NT2/D1 (cell line): ENCODE results near the gene ZNF346.

ENCODE experiments used
- DNase-seq: peaks from one replicate; pipeline ENCODE4 v3.0.0-alpha.2; 2011; ENCODE audit warnings: low read depth, low spot score
- H3K27me3 ChIP-seq: 2 replicates; pipeline ENCODE4 v1.6.0; 2011; ENCODE audit warnings: mild to moderate bottlenecking; ENCODE audit not compliant: insufficient read length, insufficient read depth
- H3K36me3 ChIP-seq: 2 replicates; pipeline ENCODE4 v1.6.1; 2011; ENCODE audit warnings: mild to moderate bottlenecking, low read length, mixed read lengths; ENCODE audit not compliant: insufficient read depth, insufficient read length
- H3K4me1 ChIP-seq: 2 replicates; pipeline ENCODE4 v1.5.1; 2011; ENCODE audit not compliant: insufficient read depth, insufficient read length
- H3K4me3 ChIP-seq: 2 replicates; pipeline ENCODE4 v1.5.1; 2011; ENCODE audit warnings: low read depth; ENCODE audit not compliant: insufficient read length
- H3K9ac ChIP-seq: 2 replicates; pipeline ENCODE4 v1.6.0; 2011; ENCODE audit warnings: low read depth; ENCODE audit not compliant: insufficient read length
- H3K9me3 ChIP-seq: 2 replicates; pipeline ENCODE4 v1.5.1; 2011; ENCODE audit warnings: mild to moderate bottlenecking, low read length; ENCODE audit not compliant: insufficient read depth
- SUZ12 ChIP-seq: IDR thresholded peaks from 2 replicates; pipeline ENCODE4 v1.6.1; 2011; ENCODE audit not compliant: insufficient read length, insufficient read depth; ENCODE audit errors: extremely low read depth
- YY1 ChIP-seq: IDR thresholded peaks from 2 replicates; pipeline ENCODE4 v1.6.1; 2011; ENCODE audit not compliant: insufficient read length, insufficient read depth
- ZNF274 ChIP-seq: IDR thresholded peaks from 2 replicates; pipeline ENCODE4 v1.6.1; 2011; ENCODE audit warnings: mild to moderate bottlenecking, low read depth, low read length

Gene ZNF346

DNA sequence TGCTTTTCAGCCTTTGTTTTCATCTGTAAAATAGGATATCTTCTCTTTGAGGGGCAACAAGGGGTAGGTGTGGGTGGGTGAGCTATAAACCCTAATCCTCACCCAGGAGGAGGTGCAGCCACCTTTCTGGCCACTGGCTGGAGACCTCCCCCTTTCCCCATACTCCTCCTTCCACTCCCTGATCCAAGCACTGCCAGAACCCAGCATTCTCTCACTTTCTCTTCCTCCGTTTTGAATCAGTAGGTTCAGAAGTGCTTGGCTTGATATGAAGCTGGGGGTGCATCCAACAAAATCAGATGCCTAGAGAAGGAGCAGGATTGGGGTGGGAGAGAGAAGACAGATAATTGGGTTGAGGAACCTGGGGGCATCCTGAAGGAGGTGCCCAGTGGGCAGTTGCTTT lies 104.3 kb downstream of the ZNF346 start:
- Histone ChIP-seq H3K9me3 (no peaks in the 10 kb centered on the region), H3K4me3 (no peak overlapping the region), H3K36me3 (no peaks in the 10 kb centered on the region), H3K4me1 (peaks cover 17% of the 10 kb centered on the region), H3K9ac (no peak overlapping the region), H3K27me3 (no peaks in the 10 kb centered on the region)
- DNase-seq: no peak
- TF ChIP-seq ZNF274 (no peak), YY1 (no peak), SUZ12 (no peak)

GRCh38 chr5:177128551-177128981 lies 106.1 kb downstream of the ZNF346 start:
- no peaks in the 10 kb centered on the region for H3K27me3 ChIP-seq

GRCh38 chr5:177130211-177131018 lies 107.9 kb downstream of the ZNF346 start:
- TF ChIP-seq YY1: no peak
- TF ChIP-seq ZNF274: no peak
- no peak for TF ChIP-seq SUZ12

More at GRCh38 chr5:177128551-177128981, 106.1 kb downstream of the ZNF346 start:
- H3K4me1 ChIP-seq: peaks cover 17% of the 10 kb centered on the region
- H3K4me3 ChIP-seq: no peak overlapping the region
- H3K9ac ChIP-seq: no peak overlapping the region
- TF ChIP-seq ZNF274: no peak
- TF ChIP-seq YY1: no peak
- no peak for TF ChIP-seq SUZ12
- H3K9me3 ChIP-seq: no peaks in the 10 kb centered on the region
- no peak for DNase-seq
- no peaks in the 10 kb centered on the region for H3K36me3 ChIP-seq

More at GRCh38 chr5:177130211-177131018, 107.9 kb downstream of the ZNF346 start:
- no peak overlapping the region for H3K4me3 ChIP-seq
- H3K36me3 ChIP-seq: peaks cover 7% of the 10 kb centered on the region
- H3K9me3 ChIP-seq: no peaks in the 10 kb centered on the region
- no peak for DNase-seq
- H3K9ac ChIP-seq: no peak overlapping the region
- no peaks in the 10 kb centered on the region for H3K27me3 ChIP-seq
- H3K4me1 ChIP-seq: peaks cover 21% of the 10 kb centered on the region
